BLaER1 treated with 17β-estradiol and CSF1 and Interleukin-3, amounts not matched to agents 10 nM and 100 nM (cell line): ENCODE results near the gene SPECC1L.
A peak's percentile ranks its signal among the peaks of the same experiment; 100 is the strongest.

Experiments
- H3K27ac ChIP-seq, 11 experiments: shearing (Covaris generic); formaldehyde crosslinking; 2 replicates each; pipeline ENCODE4 v1.8.1; 2022
- H3K27me3 ChIP-seq, 11 experiments: shearing (Covaris generic); formaldehyde crosslinking; 2 replicates each; pipeline ENCODE4 v1.8.1; 2022
- H3K36me3 ChIP-seq, 11 experiments: shearing (Covaris generic); formaldehyde crosslinking; 2 replicates each; pipeline ENCODE4 v1.8.1; 2022
- H3K4me1 ChIP-seq, 10 experiments: shearing (Covaris generic); formaldehyde crosslinking; 2 replicates each; pipeline ENCODE4 v1.8.1; 2022
- H3K4me2 ChIP-seq, 11 experiments: shearing (Covaris generic); formaldehyde crosslinking; 2 replicates each; pipeline ENCODE4 v1.8.1; 2022
- H3K4me3 ChIP-seq, 10 experiments: shearing (Covaris generic); formaldehyde crosslinking; 2 replicates each; pipeline ENCODE4 v1.8.1; 2022
- H3K9ac ChIP-seq, 11 experiments: shearing (Covaris generic); formaldehyde crosslinking; 2 replicates each; pipeline ENCODE4 v1.8.1; 2022
- H3K9me3 ChIP-seq, 11 experiments: shearing (Covaris generic); formaldehyde crosslinking; replicated peaks in 1 of 11; 2 replicates each; pipeline ENCODE4 v1.8.1; 2022
- H4K20me1 ChIP-seq, 11 experiments: shearing (Covaris generic); formaldehyde crosslinking; 2 replicates each; pipeline ENCODE4 v1.8.1; 2022
- Cebpa-rat ChIP-seq, 11 experiments: shearing (Covaris generic); IDR thresholded peaks; 2 replicates each; pipeline ENCODE4 v1.8.1; 2022

The SPECC1L gene

DNA sequence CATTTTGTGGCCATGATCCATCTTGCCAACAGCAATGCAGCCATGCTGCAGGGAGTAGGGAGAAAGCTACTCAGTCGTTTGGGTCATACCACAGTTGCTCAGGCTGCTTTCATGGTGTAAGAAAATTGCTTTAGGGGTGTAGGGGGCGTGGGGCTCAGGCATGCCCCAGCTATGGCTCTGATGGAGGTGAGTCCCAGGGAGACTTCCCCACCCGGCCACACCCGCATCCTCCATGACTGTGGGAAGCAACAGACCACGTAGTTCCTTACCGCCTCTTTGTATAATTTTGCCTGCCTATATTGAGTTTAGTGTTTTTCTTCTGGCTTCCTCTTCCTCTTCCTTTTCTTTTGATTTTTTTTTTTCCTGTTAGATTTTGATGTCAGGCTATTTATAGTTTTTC, 58.8 kb downstream of the SPECC1L start:
- peak overlapping the region; percentile 49 to 81 (median 68) for H3K4me2 ChIP-seq
- peaks cover 29 to 57% (median 44%) of the 10 kb centered on the region in 10 experiments for H3K4me1 ChIP-seq
- no peaks in the 10 kb centered on the region for H3K9me3 ChIP-seq
- H3K27ac ChIP-seq, result peak overlapping the region in 10 of 11 experiments; percentile 4 to 44 (median 19); a peak in 7 of 22 replicates
- peak overlapping the region in 1 of 11 experiments; percentile 35; a peak in 1 of 22 replicates for H3K9ac ChIP-seq
- H3K4me3 ChIP-seq, result no peak overlapping the region
- TF ChIP-seq Cebpa-rat (IDR thresholded peaks at IDR 0.05), result no peak
- no peaks in the 10 kb centered on the region for H3K27me3 ChIP-seq
- H3K36me3 ChIP-seq, result peaks cover 60 to 97% (median 74%) of the 10 kb centered on the region in 11 experiments
- H4K20me1 ChIP-seq, result peaks cover 0 to 9% (median 3%) of the 10 kb centered on the region in 11 experiments; a peak in 4 of 22 replicates

DNA sequence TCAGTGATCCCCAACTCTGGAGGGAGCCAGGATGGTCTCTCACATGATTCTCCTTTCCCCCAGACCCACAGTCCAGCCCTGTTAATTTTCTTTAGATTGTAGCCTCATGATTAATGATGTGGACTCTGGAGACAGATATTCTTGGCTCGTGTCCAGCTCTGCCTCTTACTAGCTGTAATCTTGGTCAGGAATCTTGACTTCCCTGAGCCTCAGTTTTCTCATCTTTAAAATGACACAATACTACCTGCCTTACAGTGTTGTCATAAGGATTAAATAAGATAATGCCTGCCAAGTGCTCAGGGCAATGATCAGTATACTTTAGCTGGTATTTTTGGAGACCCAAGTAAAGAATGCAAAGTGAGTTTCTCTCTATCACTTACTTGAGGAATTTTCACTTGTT, 60.0 kb downstream of the SPECC1L start:
- Histone ChIP-seq H3K27ac (peak overlapping the region in 1 of 11 experiments; percentile 17; a peak in 2 of 22 replicates), H3K9ac (no peak overlapping the region), H3K4me1 (peaks cover 24 to 64% (median 49%) of the 10 kb centered on the region in 10 experiments), H4K20me1 (peaks cover 0 to 14% (median 0%) of the 10 kb centered on the region in 11 experiments; a peak in 5 of 22 replicates), H3K27me3 (no peaks in the 10 kb centered on the region), H3K4me2 (peak overlapping the region in 3 of 11 experiments; percentile 37 to 81 (median 67); a peak in 4 of 22 replicates), H3K9me3 (no peaks in the 10 kb centered on the region), H3K36me3 (peaks cover 61 to 99% (median 79%) of the 10 kb centered on the region in 11 experiments), H3K4me3 (no peak overlapping the region)
- TF ChIP-seq Cebpa-rat (IDR thresholded peaks at IDR 0.05), result no peak

DNA sequence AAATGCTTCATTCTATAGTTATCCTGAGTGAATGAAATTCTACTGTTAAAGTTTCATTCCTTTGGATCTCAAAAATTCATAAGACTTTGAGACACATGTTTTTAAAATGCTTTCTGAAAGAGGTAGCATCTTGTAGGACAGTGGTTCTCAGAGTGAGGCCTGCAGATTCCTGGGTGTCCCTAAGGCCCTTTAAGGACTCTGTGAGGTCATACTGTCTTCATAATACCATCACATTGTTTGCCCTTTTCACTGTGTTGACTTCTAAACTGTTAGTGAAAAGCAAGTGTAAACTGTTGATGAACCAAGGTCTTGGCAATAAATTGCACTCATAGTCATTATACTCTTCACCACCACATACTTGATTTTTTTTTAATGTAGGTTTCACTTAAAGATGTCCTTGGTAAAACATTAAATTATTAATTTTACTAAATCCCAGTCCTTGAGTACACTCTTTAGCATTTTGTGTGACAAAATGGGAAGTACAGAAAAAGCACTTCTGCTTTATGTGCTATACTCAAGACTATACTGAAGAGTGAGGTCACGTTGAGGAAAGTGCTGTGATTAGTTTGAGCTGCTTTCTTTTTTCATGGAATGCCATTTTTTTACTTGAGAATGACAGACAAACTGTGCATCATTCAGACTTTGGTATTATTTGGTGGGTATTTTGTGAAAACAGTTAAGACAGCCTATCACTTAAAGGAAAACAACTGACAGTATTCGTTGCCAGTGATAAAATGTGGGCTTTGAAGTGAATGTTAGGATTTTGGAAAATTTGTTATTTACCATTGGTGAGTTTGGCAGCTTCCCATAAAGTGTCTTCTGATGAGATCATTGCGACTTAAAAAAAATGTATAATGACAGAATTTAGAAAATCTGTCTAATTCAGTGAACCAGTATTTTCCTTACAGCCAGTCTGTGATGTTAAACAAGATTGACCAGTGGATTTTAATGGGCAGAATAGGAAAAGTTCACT, 61.1 kb downstream of the SPECC1L start:
- Histone ChIP-seq H3K9ac (no peak overlapping the region), H4K20me1 (peaks cover 0 to 18% (median 0%) of the 10 kb centered on the region in 11 experiments; a peak in 6 of 22 replicates), H3K4me2 (peak overlapping the region in 5 of 11 experiments; percentile 28 to 72 (median 55); a peak in 9 of 22 replicates), H3K27me3 (no peaks in the 10 kb centered on the region), H3K27ac (peak overlapping the region in 5 of 11 experiments; percentile 17 to 62 (median 46); a peak in 10 of 22 replicates), H3K4me1 (peaks cover 19 to 65% (median 45%) of the 10 kb centered on the region in 10 experiments), H3K4me3 (no peak overlapping the region), H3K9me3 (no peaks in the 10 kb centered on the region), H3K36me3 (peaks cover 52 to 99% (median 74%) of the 10 kb centered on the region in 11 experiments; a peak in 21 of 22 replicates)
- TF ChIP-seq Cebpa-rat (IDR thresholded peaks at IDR 0.05), result no peak

DNA sequence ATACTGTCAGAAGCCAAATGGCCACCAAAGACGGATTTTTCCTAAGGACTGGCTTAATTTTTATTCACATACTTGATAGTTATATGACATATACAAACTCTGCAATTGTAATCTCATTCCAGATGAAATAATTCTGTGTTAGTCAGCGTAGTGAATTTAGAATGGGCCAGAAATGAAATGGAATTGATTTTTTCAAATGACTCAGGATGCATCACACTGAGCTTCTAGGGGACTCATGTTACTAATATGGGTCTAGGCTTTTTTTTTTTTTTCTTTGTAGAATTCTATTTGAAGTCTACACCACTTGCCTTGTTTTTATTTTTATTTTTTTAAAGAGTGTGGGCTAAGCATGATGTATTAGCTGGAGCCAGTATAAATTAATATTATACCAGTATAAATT, 62.7 kb downstream of the SPECC1L start:
- no peaks in the 10 kb centered on the region for H3K27me3 ChIP-seq
- peaks cover 0 to 18% (median 6%) of the 10 kb centered on the region in 11 experiments; a peak in 9 of 22 replicates for H4K20me1 ChIP-seq
- H3K9me3 ChIP-seq, result no peaks in the 10 kb centered on the region
- peaks cover 19 to 65% (median 45%) of the 10 kb centered on the region in 10 experiments for H3K4me1 ChIP-seq
- no peak for TF ChIP-seq Cebpa-rat (IDR thresholded peaks at IDR 0.05)
- no peak overlapping the region for H3K4me2 ChIP-seq
- no peak overlapping the region for H3K27ac ChIP-seq
- no peak overlapping the region for H3K4me3 ChIP-seq
- H3K9ac ChIP-seq, result no peak overlapping the region
- peaks cover 54 to 99% (median 76%) of the 10 kb centered on the region in 11 experiments for H3K36me3 ChIP-seq

DNA sequence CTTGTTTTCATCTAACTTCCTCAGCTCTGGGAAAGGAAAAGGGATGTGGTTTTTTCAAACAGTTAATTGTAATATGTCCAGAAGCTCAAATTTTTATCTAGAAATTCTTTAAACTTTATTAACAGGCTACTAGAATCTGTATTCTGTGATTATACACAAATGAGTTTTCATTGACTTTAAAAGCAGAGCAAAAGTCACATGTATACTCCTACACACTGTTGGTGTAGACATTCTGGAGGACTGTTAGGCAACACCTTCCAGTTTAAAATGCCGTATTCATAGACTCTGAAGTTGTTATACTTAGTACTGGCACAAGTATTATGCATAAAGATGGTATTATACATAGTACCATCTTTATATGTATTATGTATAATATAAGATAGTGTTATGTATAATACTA, 64.9 kb downstream of the SPECC1L start:
- peak overlapping the region in 8 of 11 experiments; percentile 17 to 66 (median 40); a peak in 12 of 22 replicates for H3K4me2 ChIP-seq
- H3K9ac ChIP-seq, result peak overlapping the region in 2 of 11 experiments; percentile 6 to 40; a peak in 1 of 22 replicates
- peak overlapping the region in 5 of 11 experiments; percentile 1 to 37 (median 11); a peak in 5 of 22 replicates for H3K27ac ChIP-seq
- H3K4me3 ChIP-seq, result no peak overlapping the region
- H3K9me3 ChIP-seq, result no peaks in the 10 kb centered on the region
- no peak for TF ChIP-seq Cebpa-rat (IDR thresholded peaks at IDR 0.05)
- H3K27me3 ChIP-seq, result no peaks in the 10 kb centered on the region
- peaks cover 59 to 100% (median 87%) of the 10 kb centered on the region in 11 experiments for H3K36me3 ChIP-seq
- H3K4me1 ChIP-seq, result peaks cover 0 to 46% (median 26%) of the 10 kb centered on the region in 10 experiments; a peak in 16 of 20 replicates
- peaks cover 0 to 18% (median 6%) of the 10 kb centered on the region in 11 experiments; a peak in 9 of 22 replicates for H4K20me1 ChIP-seq

DNA sequence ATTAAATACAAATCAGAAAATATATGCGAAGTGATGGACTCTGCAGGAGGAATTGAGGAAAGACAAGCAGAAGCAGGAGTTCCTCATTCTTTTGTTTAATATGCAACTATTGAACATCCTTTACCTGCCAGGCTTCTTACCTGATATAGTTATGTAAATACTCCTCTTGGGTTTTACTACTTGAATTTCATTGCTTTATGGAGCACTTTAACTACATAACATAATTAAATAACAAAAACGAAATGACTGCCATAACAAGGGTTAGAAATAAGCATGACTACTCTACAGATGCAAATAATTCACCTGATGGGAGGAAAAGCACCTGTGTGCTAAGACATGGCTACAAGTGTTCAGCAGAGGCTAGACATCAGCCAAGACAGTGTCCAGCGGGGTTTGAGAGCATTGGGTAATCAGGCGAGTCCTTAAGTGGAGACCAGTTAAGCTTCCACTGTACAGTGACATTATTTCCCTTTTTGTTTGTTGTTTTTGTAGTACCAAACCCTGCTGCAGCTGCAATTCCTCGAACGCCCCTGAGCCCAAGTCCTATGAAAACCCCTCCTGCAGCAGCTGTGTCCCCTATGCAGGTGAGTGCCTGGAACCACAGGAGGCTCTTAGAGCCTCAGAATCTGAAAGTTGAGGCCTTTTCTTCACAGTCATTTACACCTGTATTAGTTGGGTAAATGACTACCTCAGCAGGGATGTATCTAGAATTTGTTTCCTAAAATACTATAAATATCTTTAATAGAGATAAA, 67.4 kb downstream of the SPECC1L start:
- Histone ChIP-seq H3K36me3 (peaks cover 74 to 100% (median 95%) of the 10 kb centered on the region in 11 experiments), H3K4me3 (no peak overlapping the region), H3K4me2 (no peak overlapping the region), H3K27me3 (no peaks in the 10 kb centered on the region), H3K9me3 (no peaks in the 10 kb centered on the region), H4K20me1 (peaks cover 0 to 16% (median 6%) of the 10 kb centered on the region in 11 experiments; a peak in 11 of 22 replicates), H3K4me1 (peaks cover 0 to 22% (median 13%) of the 10 kb centered on the region in 10 experiments; a peak in 16 of 20 replicates), H3K27ac (no peak overlapping the region), H3K9ac (no peak overlapping the region)
- TF ChIP-seq Cebpa-rat (IDR thresholded peaks at IDR 0.05), result no peak

DNA sequence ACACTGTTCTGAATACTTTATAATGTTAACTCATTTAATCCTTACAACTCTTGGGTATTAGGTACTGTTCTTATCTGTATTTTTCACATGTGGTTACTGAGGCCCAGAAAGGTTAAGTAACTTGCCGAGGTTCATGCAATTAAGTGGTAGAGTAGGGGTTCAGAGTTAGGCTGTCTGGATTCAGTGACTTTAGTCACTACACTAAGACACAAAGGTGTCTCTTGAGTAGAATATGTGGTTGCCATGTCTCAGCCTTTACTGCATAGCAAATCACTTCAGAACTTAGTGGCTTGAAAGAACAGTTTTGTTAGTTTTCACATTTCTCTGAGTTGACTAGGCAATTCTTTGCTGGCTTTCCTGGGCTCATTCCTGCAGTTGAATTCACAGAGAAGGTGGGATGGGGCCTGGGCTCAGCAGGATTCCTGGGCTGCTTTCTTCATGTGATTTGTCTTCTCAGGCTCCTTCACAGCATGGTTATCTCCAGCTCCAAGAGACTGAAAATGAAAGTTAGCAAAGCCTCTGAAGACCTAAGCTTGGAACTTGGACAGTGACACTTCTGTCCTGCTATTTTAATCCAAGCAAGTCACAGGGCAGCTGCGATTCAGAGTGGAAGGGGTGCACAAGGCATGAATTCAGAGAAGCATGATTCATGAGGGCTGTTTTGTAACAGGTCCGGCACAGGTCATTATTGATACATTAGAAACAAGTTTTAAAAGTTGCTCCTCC, 68.3 kb downstream of the SPECC1L start:
- H3K36me3 ChIP-seq, result peaks cover 83 to 100% (median 95%) of the 10 kb centered on the region in 11 experiments
- no peak overlapping the region for H3K4me2 ChIP-seq
- H3K4me1 ChIP-seq, result peaks cover 0 to 22% (median 13%) of the 10 kb centered on the region in 10 experiments; a peak in 16 of 20 replicates
- no peak overlapping the region for H3K27ac ChIP-seq
- H3K9ac ChIP-seq, result no peak overlapping the region
- TF ChIP-seq Cebpa-rat (IDR thresholded peaks at IDR 0.05), result no peak
- no peak overlapping the region for H3K4me3 ChIP-seq
- H4K20me1 ChIP-seq, result peaks cover 0 to 16% (median 6%) of the 10 kb centered on the region in 11 experiments; a peak in 11 of 22 replicates
- no peaks in the 10 kb centered on the region for H3K27me3 ChIP-seq
- no peaks in the 10 kb centered on the region for H3K9me3 ChIP-seq

DNA sequence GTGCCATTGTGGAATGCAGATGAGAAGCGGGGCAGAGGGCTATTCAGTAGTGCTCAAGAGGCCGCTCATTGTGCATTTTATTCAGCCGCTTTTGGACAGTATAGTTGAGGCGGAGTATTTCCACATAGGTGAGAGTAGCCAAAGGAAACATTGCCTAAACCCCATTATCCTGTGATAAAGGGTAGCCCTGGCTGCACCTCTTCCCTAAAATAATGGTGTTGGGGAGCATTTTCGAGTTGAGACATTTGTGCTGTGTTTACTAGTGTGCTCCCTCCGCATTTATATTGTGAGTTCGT, 68.8 kb downstream of the SPECC1L start:
- H3K4me3 ChIP-seq, result no peak overlapping the region
- H3K4me2 ChIP-seq, result no peak overlapping the region
- H3K4me1 ChIP-seq, result peaks cover 0 to 19% (median 12%) of the 10 kb centered on the region in 10 experiments; a peak in 16 of 20 replicates
- no peak overlapping the region for H3K9ac ChIP-seq
- H3K36me3 ChIP-seq, result peaks cover 85 to 100% (median 96%) of the 10 kb centered on the region in 11 experiments
- no peaks in the 10 kb centered on the region for H3K9me3 ChIP-seq
- H3K27ac ChIP-seq, result no peak overlapping the region
- H3K27me3 ChIP-seq, result no peaks in the 10 kb centered on the region
- peaks cover 0 to 16% (median 6%) of the 10 kb centered on the region in 11 experiments; a peak in 11 of 22 replicates for H4K20me1 ChIP-seq
- TF ChIP-seq Cebpa-rat (IDR thresholded peaks at IDR 0.05), result no peak
